GM18870 (cell line): ENCODE results near the gene SKAP1.

Source experiments
- ATAC-seq: cut with Tn5 transposase; IDR thresholded peaks from one replicate; pipeline ENCODE4 v1.9.1; 2021; ENCODE audit warnings: moderate library complexity; ENCODE audit not compliant: unreplicated experiment

Gene SKAP1

GRCh38 chr17:48180842-48181629 is 249.0 kb downstream of the SKAP1 start:
- ATAC-seq: no peak

- no peak for ATAC-seq
Observed at GRCh38 chr17:48179071-48179945, 250.7 kb downstream of the SKAP1 start.

- no peak for ATAC-seq
Observed at GRCh38 chr17:48178317-48178716, 251.7 kb downstream of the SKAP1 start.

GRCh38 chr17:48177816-48178215 is 252.2 kb downstream of the SKAP1 start:
- ATAC-seq: no peak

GRCh38 chr17:48176471-48176855 is 253.6 kb downstream of the SKAP1 start:
- ATAC-seq: no peak

GRCh38 chr17:48175692-48176470 is 254.1 kb downstream of the SKAP1 start:
- no peak for ATAC-seq

GRCh38 chr17:48174833-48175523 is 255.0 kb downstream of the SKAP1 start:
- ATAC-seq: no peak

- ATAC-seq: no peak
Observed at GRCh38 chr17:48173191-48173984, 256.6 kb downstream of the SKAP1 start.

- no peak for ATAC-seq
Observed at GRCh38 chr17:48169926-48170325, 260.1 kb downstream of the SKAP1 start.

GRCh38 chr17:48163809-48164208 is 266.2 kb downstream of the SKAP1 start:
- no peak for ATAC-seq

GRCh38 chr17:48162946-48163506 is 267.0 kb downstream of the SKAP1 start:
- ATAC-seq: no peak

- no peak for ATAC-seq
Observed at GRCh38 chr17:48162306-48162934, 267.6 kb downstream of the SKAP1 start.

GRCh38 chr17:48161127-48161905 is 268.7 kb downstream of the SKAP1 start:
- no peak for ATAC-seq

GRCh38 chr17:48160177-48161081 is 269.6 kb downstream of the SKAP1 start:
- ATAC-seq: no peak

GRCh38 chr17:48159232-48159631 is 270.8 kb downstream of the SKAP1 start:
- ATAC-seq: no peak

GRCh38 chr17:48155889-48156611 is 274.0 kb downstream of the SKAP1 start:
- no peak for ATAC-seq
